ENCODE data around the gene DACT3. TPM values are rescaled to one million over a fixed set of nuclear protein-coding genes. Genes with fewer than 3 reads are reported as not detected.

DACT3 gene
- total RNA-seq, 1 experiment from 2014 or later, result 0.75 TPM

DNA sequence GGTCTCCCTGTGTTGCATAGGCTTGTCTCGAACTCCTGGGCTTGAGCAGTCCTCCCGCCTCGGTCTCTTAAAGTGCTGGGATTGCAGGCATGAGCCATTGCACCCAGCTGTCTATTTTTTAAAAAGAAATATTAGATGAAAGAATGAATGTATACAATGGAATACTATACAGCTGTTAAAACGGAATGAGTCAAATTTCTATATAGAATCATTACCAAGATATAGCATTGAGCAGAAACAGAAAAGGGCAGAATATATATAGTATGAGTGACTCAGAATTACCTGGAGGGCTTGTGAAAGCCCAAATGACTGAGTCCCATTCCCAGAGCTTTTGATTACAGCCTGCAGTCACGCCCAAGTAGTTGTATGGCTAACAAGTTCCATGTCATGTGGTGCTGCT, 4.4 kb downstream of the DACT3 start:
- Mint-ChIP-seq H3K9me3 (ENCODE audit: unreplicated experiment) (no peaks in the 10 kb centered on the region), H3K4me3 (ENCODE audit: unreplicated experiment) (no peak overlapping the region), H3K27ac (ENCODE audit: unreplicated experiment) (no peak overlapping the region), H3K27me3 (ENCODE audit: insufficient read depth, unreplicated experiment) (peaks cover 12% of the 10 kb centered on the region), H3K36me3 (ENCODE audit: insufficient read depth, unreplicated experiment) (peaks cover 12% of the 10 kb centered on the region), H3K4me1 (ENCODE audit: low read depth, unreplicated experiment) (peaks cover 7% of the 10 kb centered on the region)
- intact Hi-C loops (cut with micrococcal nuclease; ENCODE audit: unreplicated experiment), result no loop called here
- Histone ChIP-seq H3K27me3 (replicated peaks; ENCODE audit: control insufficient read depth, insufficient read depth, low read length) (no peaks in the 10 kb centered on the region; the same call in 1 of the 2 replicates), H3K4me1 (peaks cover 11% of the 10 kb centered on the region; the same call in 1 of the 2 replicates), H3K4me3 (ENCODE audit: low read depth, low read length) (no peak overlapping the region), H3K36me3 (ENCODE audit: control insufficient read depth, insufficient read depth, low read length) (no peaks in the 10 kb centered on the region), H3K9me3 (no peaks in the 10 kb centered on the region)
- no TSS peak for BruUV-seq (replicated peaks)
- DNase-seq, result no peak
- TF ChIP-seq, protein P1, sequence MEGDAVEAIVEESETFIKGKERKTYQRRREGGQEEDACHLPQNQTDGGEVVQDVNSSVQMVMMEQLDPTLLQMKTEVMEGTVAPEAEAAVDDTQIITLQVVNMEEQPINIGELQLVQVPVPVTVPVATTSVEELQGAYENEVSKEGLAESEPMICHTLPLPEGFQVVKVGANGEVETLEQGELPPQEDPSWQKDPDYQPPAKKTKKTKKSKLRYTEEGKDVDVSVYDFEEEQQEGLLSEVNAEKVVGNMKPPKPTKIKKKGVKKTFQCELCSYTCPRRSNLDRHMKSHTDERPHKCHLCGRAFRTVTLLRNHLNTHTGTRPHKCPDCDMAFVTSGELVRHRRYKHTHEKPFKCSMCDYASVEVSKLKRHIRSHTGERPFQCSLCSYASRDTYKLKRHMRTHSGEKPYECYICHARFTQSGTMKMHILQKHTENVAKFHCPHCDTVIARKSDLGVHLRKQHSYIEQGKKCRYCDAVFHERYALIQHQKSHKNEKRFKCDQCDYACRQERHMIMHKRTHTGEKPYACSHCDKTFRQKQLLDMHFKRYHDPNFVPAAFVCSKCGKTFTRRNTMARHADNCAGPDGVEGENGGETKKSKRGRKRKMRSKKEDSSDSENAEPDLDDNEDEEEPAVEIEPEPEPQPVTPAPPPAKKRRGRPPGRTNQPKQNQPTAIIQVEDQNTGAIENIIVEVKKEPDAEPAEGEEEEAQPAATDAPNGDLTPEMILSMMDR (IDR thresholded peaks at IDR 0.05; ENCODE audit: insufficient read depth in 1 of 2, low read depth in 1 of 2, low read length in 1 of 2, severe bottlenecking in 1 of 2, unreplicated experiment in 1 of 2), result no peak
- ChIA-PET POLR2A (no interaction called here), CTCF (interaction anchor here (0.6 kb wide), 1 partner anchor 793 kb away, joined by 6 read pairs; the partner anchor contains the start of gene SYMPK)

DNA sequence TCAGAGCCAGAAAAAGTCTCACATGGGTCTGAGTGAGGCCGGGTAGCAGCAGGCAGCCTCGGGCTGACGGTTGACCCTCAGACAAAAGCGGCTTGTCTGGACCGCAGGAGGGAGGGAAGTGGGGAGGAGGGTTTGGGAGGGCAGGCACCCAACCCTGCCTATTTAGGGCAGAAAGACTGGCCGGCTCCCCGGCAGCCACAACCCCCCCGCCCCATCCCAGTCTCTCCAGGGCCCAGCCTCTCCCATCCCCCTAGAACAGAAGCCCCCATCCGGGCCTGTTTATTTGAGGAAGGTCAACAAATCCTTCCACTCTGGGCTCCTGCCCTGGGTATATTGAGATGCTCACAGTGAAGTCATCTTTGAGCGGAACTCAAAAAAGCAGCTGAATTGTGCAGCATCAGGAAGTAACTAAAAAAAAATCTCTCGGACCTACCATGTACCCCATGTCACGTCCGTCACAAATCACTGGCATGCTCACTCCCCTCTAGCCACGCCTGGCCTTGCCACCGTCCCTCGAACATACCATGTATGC, 6.3 kb downstream of the DACT3 start:
- intact Hi-C loops (cut with micrococcal nuclease; ENCODE audit: unreplicated experiment), result no loop called here
- H3K4me1 ChIP-seq, result peaks cover 8% of the 10 kb centered on the region; the same call in 1 of the 2 replicates
- H3K9me3 ChIP-seq, result no peaks in the 10 kb centered on the region
- H3K4me3 ChIP-seq (ENCODE audit: low read depth, low read length), result no peak overlapping the region
- H3K27me3 Mint-ChIP-seq (ENCODE audit: insufficient read depth, unreplicated experiment), result peaks cover 9% of the 10 kb centered on the region
- no peaks in the 10 kb centered on the region for H3K36me3 ChIP-seq (ENCODE audit: control insufficient read depth, insufficient read depth, low read length)
- no peak overlapping the region for H3K27ac Mint-ChIP-seq (ENCODE audit: unreplicated experiment)
- no peaks in the 10 kb centered on the region for H3K9me3 Mint-ChIP-seq (ENCODE audit: unreplicated experiment)
- CTCF ChIA-PET, result no interaction called here
- no peak for DNase-seq
- H3K27me3 ChIP-seq (replicated peaks; ENCODE audit: control insufficient read depth, insufficient read depth, low read length), result no peaks in the 10 kb centered on the region
- TF ChIP-seq, protein P1 (IDR thresholded peaks at IDR 0.05; ENCODE audit: insufficient read depth in 1 of 2, low read depth in 1 of 2, low read length in 1 of 2, severe bottlenecking in 1 of 2, unreplicated experiment in 1 of 2), result no peak
- POLR2A ChIA-PET, result no interaction called here
- no peak overlapping the region for H3K4me3 Mint-ChIP-seq (ENCODE audit: unreplicated experiment)
- H3K4me1 Mint-ChIP-seq (ENCODE audit: low read depth, unreplicated experiment), result peaks cover 3% of the 10 kb centered on the region
- no TSS peak for BruUV-seq (replicated peaks)
- H3K36me3 Mint-ChIP-seq (ENCODE audit: insufficient read depth, unreplicated experiment), result peaks cover 5% of the 10 kb centered on the region

DNA sequence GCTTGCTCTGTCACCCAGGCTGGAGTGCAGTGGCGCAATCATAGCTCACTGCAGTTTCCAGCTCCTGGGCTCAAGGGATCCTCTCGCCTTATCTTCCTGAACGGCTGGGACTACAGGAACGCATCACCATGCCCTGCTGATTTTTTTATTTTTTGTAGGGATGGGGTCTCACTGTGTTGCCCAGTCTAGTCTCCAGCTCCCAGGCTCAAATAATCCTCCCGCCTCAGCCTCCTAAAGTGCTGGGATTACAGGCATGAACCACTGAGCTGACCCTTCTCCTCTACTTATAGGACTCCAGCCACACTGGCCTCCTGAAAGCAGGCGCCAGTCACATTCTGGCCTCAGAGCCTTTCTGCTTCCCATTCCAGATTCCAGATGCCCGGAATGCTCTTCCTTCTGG, 10.5 kb downstream of the DACT3 start:
- Histone ChIP-seq H3K4me1 (no peaks in the 10 kb centered on the region), H3K27me3 (replicated peaks; ENCODE audit: control insufficient read depth, insufficient read depth, low read length) (no peaks in the 10 kb centered on the region), H3K36me3 (ENCODE audit: control insufficient read depth, insufficient read depth, low read length) (no peaks in the 10 kb centered on the region), H3K9me3 (no peaks in the 10 kb centered on the region), H3K4me3 (ENCODE audit: low read depth, low read length) (no peak overlapping the region)
- peak overlapping the region; percentile 15 for H3K27ac Mint-ChIP-seq (ENCODE audit: unreplicated experiment)
- H3K4me1 Mint-ChIP-seq (ENCODE audit: low read depth, unreplicated experiment), result no peaks in the 10 kb centered on the region
- H3K27me3 Mint-ChIP-seq (ENCODE audit: insufficient read depth, unreplicated experiment), result no peaks in the 10 kb centered on the region
- H3K4me3 Mint-ChIP-seq (ENCODE audit: unreplicated experiment), result no peak overlapping the region
- H3K9me3 Mint-ChIP-seq (ENCODE audit: unreplicated experiment), result no peaks in the 10 kb centered on the region
- H3K36me3 Mint-ChIP-seq (ENCODE audit: insufficient read depth, unreplicated experiment), result peaks cover 5% of the 10 kb centered on the region
- DNase-seq, result no peak
- no TSS peak for BruUV-seq (replicated peaks)
- CTCF ChIA-PET, result interaction anchor here (1.0 kb wide), 1 partner anchor 11 kb away, joined by 3 read pairs; the partner anchor contains the start of gene DACT3
- TF ChIP-seq, protein P1 (IDR thresholded peaks at IDR 0.05; ENCODE audit: insufficient read depth in 1 of 2, low read depth in 1 of 2, low read length in 1 of 2, severe bottlenecking in 1 of 2, unreplicated experiment in 1 of 2), result no peak
- intact Hi-C loops (cut with micrococcal nuclease; ENCODE audit: unreplicated experiment), result no loop called here
- POLR2A ChIA-PET, result no interaction called here

Data from Caco-2 (cell line).